Transverse colon (tissue), 4 donors: ENCODE data around the gene TAOK3.

Source experiments
- POLR2AphosphoS5 ChIP-seq, 3 donors: sonication (generic); formaldehyde crosslinking; IDR thresholded peaks; one replicate each; pipeline ENCODE4 v1.6.1; 2016; ENCODE audit warnings: antibody characterized with exemption in 3 of 3
- TF ChIP-seq, protein P1 (sequence below), 5 experiments: fragments of 200-600 bp in 3 of 5; fragments of 450-650 bp in 2 of 5; sonication (generic) in 3 of 5; IDR thresholded peaks; 1 replicate in 2 of 5; 2 replicates in 3 of 5; pipeline ENCODE4 v1.5.1; 2016 to 2017; ENCODE audit warnings: antibody characterized with exemption in 5 of 5, inconsistent platforms in 3 of 5, mild to moderate bottlenecking in 2 of 5, moderate library complexity in 1 of 5

GRCh38 chr12:118140825-118141224 lies 231.9 kb downstream of the TAOK3 start:
- TF ChIP-seq, protein P1, sequence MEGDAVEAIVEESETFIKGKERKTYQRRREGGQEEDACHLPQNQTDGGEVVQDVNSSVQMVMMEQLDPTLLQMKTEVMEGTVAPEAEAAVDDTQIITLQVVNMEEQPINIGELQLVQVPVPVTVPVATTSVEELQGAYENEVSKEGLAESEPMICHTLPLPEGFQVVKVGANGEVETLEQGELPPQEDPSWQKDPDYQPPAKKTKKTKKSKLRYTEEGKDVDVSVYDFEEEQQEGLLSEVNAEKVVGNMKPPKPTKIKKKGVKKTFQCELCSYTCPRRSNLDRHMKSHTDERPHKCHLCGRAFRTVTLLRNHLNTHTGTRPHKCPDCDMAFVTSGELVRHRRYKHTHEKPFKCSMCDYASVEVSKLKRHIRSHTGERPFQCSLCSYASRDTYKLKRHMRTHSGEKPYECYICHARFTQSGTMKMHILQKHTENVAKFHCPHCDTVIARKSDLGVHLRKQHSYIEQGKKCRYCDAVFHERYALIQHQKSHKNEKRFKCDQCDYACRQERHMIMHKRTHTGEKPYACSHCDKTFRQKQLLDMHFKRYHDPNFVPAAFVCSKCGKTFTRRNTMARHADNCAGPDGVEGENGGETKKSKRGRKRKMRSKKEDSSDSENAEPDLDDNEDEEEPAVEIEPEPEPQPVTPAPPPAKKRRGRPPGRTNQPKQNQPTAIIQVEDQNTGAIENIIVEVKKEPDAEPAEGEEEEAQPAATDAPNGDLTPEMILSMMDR (IDR thresholded peaks at IDR 0.05) = no peak
- no peak for TF ChIP-seq POLR2AphosphoS5 (IDR thresholded peaks at IDR 0.05)
